Peyer's patch (tissue), 4 donors: ENCODE measurements around the gene ZNF268.

Experiments used
- CTCF ChIP-seq, 6 experiments: fragments of 450-650 bp in 4 of 6; fragments of 200-600 bp in 2 of 6; sonication (generic) in 1 of 6; IDR thresholded peaks; one replicate each; pipeline ENCODE4 v1.5.1; 2017 to 2019; ENCODE audit warnings: antibody characterized with exemption in 6 of 6, mild to moderate bottlenecking in 3 of 6, moderate library complexity in 1 of 6
- POLR2A ChIP-seq, 2 donors: fragments of 450-650 bp; IDR thresholded peaks; one replicate each; pipeline ENCODE4 v1.5.1; 2017; ENCODE audit warnings: antibody characterized with exemption in 2 of 2, mild to moderate bottlenecking in 2 of 2, moderate library complexity in 2 of 2

DNA sequence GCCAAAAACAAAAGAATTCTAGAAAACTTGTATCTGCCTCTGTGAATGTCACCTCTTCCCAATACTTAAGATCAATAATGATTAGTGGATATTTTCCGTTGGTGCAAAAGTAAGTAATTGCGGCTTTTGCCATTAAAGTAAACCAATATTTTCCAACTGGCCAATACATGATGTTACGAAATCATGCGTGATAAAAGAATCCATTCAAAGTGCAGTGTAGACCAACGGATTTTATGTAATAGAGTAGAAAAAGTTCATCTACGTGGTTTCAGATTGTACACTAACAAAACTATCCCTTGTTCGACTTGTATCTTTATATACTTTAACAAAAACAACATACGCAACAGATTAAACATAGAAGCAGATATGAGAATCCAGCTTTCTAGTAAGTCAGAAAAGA, 626 bp upstream of the ZNF268 start:
- TF ChIP-seq POLR2A (IDR thresholded peaks at IDR 0.05) (no peak), CTCF (IDR thresholded peaks at IDR 0.05) (no peak)
